HG02981 (cell line): ENCODE data around the gene P3H1.
A peak's percentile ranks its signal among the peaks of the same experiment; 100 is the strongest.
"Not testable (repeated sequence)": the region's sequence is repeated elsewhere in the genome, so short reads cannot be mapped to it uniquely, and the experiment has no call there.

Experiments used
- ATAC-seq: cut with Tn5 transposase; IDR thresholded peaks from one replicate; pipeline ENCODE4 v1.9.1; 2021; ENCODE audit warnings: mild to moderate bottlenecking, moderate library complexity; ENCODE audit not compliant: unreplicated experiment

Gene P3H1, protein sequence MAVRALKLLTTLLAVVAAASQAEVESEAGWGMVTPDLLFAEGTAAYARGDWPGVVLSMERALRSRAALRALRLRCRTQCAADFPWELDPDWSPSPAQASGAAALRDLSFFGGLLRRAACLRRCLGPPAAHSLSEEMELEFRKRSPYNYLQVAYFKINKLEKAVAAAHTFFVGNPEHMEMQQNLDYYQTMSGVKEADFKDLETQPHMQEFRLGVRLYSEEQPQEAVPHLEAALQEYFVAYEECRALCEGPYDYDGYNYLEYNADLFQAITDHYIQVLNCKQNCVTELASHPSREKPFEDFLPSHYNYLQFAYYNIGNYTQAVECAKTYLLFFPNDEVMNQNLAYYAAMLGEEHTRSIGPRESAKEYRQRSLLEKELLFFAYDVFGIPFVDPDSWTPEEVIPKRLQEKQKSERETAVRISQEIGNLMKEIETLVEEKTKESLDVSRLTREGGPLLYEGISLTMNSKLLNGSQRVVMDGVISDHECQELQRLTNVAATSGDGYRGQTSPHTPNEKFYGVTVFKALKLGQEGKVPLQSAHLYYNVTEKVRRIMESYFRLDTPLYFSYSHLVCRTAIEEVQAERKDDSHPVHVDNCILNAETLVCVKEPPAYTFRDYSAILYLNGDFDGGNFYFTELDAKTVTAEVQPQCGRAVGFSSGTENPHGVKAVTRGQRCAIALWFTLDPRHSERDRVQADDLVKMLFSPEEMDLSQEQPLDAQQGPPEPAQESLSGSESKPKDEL

DNA sequence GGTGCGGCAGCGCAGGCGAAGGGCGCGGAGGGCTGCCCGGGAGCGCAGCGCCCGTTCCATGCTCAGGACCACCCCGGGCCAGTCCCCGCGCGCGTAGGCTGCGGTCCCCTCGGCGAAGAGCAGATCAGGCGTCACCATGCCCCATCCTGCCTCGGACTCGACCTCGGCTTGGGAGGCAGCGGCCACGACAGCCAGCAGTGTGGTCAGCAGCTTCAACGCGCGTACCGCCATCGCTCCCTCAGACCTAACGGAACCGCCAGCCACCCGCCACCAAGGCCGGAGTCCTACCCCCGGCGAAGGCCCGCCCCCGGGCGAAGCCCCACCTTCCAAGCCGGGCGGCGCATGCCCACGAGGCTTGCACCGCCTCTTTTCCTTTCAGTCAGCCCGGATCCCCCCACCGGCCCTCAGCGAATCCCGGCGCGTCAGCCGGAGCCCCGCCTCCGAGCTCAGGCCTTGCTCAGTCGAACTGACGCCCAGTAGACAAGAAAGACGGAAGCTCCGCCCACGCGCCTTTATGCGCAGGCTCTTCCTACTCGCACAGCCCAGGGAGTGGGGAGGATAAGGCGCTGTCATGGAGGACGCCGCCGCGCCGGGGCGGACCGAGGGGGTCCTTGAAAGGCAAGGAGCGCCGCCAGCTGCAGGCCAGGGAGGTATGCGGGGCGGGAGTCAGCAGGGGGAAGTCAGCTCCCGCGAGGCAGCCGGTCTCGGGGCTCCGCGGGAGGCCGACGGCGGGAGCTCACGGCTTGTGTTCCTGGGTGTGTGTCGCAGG is at the start of gene P3H1, which contains the start of gene C1orf50:
Gene P3H1 (minus strand): TSS at position 288 of the 769 bp plus-strand sequence. CDS start 57 bp downstream, at position 231.
Gene C1orf50 (plus strand): TSS at position 509 of the 769 bp plus-strand sequence. CDS start 63 bp downstream, at position 572.
- ATAC-seq, result peak; percentile 86

- ATAC-seq, result no peak
These were observed 49.2 kb upstream of the P3H1 start for GRCh38 chr1:42815941-42816584.

DNA sequence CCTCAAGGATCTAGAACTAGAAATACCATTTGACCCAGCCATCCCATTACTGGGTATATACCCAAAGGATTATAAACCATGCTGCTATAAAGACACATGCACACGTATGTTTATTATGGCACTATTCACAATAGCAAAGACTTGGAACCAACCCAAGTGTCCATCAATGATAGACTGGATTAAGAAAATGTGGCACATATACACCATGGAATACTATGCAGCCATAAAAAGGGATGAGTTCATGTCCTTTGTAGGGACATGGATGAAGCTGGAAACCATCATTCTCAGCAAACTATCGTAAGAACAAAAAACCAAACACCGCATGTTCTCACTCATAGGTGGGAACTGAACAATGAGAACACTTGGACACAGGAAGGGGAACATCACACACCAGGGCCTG is 48.0 kb upstream of the P3H1 start:
- ATAC-seq, result not testable (repeated sequence)

- no peak for ATAC-seq
These were observed 40.3 kb upstream of the P3H1 start for GRCh38 chr1:42807056-42807668.

- ATAC-seq, result no peak
These were observed 39.8 kb upstream of the P3H1 start for GRCh38 chr1:42806593-42806992.

DNA sequence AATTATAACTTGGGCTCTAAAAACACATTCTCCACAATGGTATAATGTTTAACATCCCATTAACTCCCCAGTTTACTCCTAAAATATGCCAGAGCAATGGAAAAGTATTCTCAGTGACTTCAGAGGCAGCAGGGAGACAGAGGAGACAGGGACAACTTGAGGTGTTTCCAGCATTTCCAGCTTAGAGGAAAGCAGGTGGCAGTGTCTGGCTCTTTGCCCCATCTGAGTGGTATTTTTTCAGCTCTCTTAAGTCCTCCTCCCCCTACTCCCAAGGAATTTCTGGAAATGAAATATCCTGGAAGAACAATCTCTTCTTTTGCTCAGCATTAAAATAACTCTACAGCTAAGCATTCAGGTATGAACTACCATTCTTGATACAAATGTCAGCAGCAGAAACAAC is 39.3 kb upstream of the P3H1 start:
- ATAC-seq, result no peak

- ATAC-seq, result no peak
These were observed 35.1 kb upstream of the P3H1 start for GRCh38 chr1:42801832-42802473.

DNA sequence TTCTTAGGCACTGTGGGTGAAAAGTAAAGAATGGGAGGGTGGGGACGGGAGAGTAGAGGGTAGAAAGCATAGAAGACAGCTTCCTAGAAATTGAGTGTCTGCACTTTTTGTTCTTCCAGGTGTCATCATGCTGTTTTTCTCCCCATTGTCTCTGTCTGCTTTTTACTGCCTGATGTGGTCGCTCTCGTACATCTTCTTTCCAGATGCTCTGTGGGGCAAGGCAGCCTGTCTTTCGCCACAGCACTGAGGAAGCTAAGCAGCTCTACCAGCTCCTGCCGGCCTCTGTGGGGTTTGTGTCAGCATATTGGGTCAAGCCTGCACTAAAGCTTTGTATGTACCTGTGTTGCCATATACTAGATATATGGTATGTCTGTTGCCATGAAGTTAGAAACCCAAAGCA is 31.2 kb upstream of the P3H1 start:
- ATAC-seq, result no peak

DNA sequence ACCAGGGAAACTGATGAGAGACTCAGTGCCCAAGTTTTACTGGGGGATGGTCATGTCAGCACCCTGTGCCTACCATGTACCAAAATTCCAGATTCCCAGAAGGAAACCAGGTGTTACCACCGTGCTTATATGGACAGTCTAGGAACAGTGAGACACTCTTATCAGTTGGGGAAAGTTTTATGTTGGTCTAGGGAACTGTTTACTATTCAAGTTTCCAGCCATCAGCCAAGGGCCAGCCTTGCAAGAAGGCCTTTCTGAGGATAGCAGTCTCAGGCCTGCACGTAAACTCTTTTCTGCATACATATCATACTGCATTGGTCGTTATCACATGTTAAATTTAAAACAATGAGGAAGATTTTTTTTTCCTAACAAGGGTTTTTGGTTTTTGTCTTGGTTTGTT is 30.6 kb upstream of the P3H1 start:
- no peak for ATAC-seq

DNA sequence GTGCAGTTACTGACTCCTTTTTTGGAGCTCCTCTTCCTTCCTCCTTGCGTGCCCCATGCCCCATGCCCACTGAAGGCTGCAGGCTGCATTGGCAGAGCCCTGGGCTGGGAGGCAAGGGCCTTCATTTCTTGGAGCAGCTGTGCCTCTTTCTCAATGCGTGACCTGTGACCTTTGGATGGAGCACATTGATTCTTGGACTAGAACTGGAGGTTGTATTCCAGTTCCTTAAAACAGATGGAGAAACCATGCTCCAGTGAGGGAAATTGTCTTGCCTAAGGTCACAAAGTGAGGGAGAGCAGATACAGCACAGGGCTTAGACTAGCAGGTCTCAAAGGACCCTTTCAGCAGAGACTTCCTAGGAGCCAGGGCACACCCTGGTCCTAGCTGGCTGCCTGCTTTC is 27.0 kb upstream of the P3H1 start:
- no peak for ATAC-seq

- ATAC-seq, result no peak
These were observed 21.2 kb upstream of the P3H1 start for GRCh38 chr1:42788021-42788420.

- ATAC-seq, result no peak
These were observed 19.3 kb upstream of the P3H1 start for GRCh38 chr1:42786097-42786496.

GRCh38 chr1:42784946-42785693 is 18.3 kb upstream of the P3H1 start, which contains the start of gene TMEM269:
Gene TMEM269, plus strand, starts transcription at chr1:42784991. Its CDS starts 4,903 bp downstream, at chr1:42789894.
- ATAC-seq, result no peak

- ATAC-seq, result no peak
These were observed 17.7 kb upstream of the P3H1 start for GRCh38 chr1:42784547-42784945.

DNA sequence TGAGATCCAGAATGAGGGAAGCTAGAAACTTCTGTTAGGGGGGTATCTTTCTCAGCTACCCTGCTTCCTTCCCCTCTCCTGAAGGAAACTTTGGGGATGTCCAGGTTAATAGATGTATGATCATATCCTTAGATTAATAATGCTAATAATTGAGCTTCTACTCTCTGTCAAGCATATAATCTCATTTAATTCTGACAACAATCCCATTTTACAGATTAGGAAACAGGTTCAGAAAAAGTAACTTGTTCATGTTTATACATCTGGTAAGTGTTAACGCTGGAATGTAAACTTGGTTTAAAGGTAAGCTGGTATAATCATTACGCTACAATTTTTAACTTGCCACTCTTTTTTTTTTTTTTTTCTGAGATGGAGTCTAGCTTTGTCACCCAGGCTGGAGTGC is 16.3 kb upstream of the P3H1 start:
- ATAC-seq, result no peak

DNA sequence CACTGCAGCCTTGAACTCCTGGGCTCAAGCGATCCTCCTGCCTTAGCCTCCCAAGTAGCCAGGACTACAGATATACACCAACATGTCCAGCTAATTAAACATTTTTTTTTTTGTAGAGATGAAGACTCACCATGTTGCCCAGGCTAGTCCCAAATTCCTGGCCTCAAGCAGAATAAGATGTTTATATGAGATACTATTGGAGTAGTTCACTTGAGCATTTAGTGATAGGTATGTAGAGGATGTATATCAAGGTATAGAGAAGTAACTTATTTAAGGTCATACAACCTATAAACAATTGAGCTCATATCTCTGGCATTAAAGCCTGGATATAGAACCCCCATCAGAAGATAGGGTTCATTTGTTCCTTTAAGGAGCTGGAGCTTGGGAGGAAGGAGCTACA is 13.3 kb upstream of the P3H1 start:
- no peak for ATAC-seq

GRCh38 chr1:42779725-42780124 is 12.9 kb upstream of the P3H1 start:
- no peak for ATAC-seq

GRCh38 chr1:42777852-42778251 is 11.0 kb upstream of the P3H1 start:
- no peak for ATAC-seq

GRCh38 chr1:42776502-42776901 is 9.7 kb upstream of the P3H1 start:
- no peak for ATAC-seq
